GM19238 (cell line): ENCODE measurements around the gene RAP1GAP2.
"Not testable (repeated sequence)": the region's sequence is repeated elsewhere in the genome, so short reads cannot be mapped to it uniquely, and the experiment has no call there.

ENCODE experiments used
- DNase-seq: peaks from one replicate; pipeline ENCODE4 v3.0.0; 2011; ENCODE audit warnings: low spot score; ENCODE audit not compliant: insufficient read length

RAP1GAP2 gene

GRCh38 chr17:2883544-2884213 lies 87.4 kb downstream of the RAP1GAP2 start:
- no peak for DNase-seq

GRCh38 chr17:2885733-2886132 lies 89.5 kb downstream of the RAP1GAP2 start:
- no peak for DNase-seq

DNA sequence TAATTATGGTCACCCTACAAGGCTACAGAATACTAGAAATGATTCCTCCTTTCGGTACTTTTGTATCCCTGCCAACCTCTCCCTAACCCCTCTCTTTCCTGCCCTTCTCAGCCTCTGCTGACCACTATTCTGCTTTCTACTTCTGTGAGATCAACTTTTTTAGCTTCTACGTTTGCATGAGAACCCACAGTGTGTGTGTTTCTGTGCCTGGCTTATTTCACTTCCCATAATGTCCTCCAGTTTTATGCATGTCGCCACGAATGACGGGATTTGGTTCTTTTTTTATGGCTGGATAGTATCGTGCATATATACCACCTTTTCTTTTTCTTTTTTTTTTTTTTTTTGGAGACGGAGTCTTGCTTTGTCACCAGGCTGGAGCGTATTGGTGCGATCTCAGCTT lies 92.1 kb downstream of the RAP1GAP2 start:
- DNase-seq = no peak

DNA sequence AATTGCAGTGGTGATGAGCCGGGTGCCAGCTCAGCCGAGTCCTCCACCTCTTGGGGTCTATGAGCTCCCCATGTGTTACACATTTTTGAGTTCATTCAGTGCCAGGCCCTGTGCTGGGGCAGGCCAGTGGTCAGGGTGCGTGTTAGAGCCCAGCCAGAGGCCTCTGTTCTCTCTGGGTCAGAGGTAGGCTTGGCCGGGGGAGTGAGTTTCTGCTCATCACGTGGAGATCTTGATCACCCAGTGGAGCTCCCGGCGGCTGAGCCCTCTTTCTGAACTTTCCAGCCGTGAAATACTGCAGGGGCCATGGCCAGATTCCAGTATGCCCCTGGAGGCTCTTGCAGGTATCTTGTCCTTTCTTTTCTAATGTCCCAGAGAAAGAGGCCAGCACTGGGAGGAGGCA lies 93.0 kb downstream of the RAP1GAP2 start:
- no peak for DNase-seq

GRCh38 chr17:2890778-2891177 lies 94.5 kb downstream of the RAP1GAP2 start:
- not testable (repeated sequence) for DNase-seq

DNA sequence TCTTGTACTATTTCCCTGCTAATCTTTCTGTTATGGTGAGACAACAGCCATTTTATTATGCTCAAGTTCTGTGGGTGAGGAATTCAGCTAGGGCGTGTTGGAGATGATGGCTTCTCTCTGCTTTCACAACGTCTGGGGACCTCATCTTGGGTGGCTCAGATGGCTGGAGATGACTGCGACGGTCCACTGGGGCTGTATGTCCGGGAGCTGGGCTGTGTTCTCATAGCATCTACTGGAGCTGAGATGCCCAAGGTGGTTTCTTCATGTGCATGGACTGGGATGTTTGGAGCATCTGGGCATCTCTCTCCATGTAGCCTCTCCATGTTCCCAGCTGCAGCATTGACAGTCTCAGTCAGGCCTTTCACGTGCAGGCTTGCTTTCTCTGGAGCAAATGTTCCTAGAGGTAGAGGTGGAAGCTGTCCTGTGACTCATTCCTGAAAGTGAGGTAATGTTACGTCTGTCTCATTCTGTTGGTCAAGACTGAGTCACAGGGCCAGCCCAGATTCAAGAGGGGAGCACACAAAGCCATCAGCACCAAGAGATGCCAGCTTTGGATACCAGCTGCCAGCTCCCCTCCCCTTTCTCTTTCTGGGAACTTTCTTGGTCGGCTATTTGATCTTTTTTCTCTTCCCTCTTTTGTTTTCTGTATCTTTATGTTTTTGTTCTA lies 96.2 kb downstream of the RAP1GAP2 start:
- DNase-seq = no peak

DNA sequence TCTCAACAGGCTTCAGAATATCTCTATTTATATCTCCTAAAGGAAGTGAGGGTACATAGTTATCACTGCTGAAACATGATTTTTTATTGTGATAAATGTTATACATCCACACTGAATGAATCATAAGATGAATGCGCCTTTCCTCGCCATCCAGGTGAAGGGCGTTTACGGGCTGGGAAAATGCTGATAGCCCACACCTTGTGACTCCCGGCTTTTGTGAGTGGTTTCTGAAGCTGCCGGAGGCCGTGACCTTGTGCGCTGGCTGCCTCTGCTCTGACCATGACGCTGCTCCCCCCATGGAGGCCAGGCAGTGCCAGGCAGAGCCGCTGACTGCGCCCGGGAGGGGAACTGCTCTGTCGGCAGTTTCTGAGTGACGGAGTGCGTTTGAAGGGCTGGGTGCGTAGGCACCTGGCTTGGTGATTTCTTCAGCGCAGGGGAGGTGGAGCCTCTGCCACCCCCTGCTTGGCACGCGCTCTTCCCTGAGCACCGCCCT lies 97.2 kb downstream of the RAP1GAP2 start:
- no peak for DNase-seq

DNA sequence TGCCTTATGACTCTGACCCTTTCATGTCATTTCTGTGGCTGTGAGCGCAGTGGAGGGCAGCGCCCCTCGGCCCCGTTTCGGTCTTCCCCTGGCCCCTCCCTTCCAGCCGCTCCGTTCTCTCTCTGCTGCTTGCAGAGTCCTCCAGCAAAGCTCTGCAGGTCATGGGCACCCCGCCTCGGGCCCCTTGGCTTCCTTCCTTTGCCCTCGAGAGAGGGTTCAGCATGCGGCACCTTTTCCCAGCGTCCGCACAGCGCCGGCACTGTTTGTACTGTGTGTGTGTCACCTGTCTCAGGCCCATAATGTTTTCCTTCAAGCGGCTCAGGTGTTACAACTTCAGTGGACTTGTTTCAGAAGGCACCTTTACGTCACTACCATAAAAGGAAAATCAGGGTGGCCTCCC lies 98.5 kb downstream of the RAP1GAP2 start:
- no peak for DNase-seq

DNA sequence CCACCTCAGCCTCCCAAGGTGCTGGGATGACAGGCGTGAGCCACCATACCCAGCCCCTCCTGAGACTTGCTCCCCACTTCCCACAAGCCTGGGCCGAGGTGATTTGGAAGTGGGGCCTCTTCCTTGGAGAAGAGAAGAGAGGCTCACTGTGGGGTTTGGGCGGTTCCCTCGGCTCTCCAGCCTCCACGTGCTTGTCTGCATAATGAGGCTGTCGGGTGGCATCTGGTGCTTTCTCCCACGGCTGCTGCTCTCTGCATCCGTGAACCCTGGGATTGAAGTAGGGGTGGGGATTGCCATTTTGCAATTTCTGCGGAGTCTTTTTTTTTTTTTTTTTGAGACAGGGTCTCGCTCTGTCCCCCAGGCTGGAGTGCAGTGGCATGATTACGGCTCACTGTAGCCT lies 101.4 kb downstream of the RAP1GAP2 start:
- no peak for DNase-seq

DNA sequence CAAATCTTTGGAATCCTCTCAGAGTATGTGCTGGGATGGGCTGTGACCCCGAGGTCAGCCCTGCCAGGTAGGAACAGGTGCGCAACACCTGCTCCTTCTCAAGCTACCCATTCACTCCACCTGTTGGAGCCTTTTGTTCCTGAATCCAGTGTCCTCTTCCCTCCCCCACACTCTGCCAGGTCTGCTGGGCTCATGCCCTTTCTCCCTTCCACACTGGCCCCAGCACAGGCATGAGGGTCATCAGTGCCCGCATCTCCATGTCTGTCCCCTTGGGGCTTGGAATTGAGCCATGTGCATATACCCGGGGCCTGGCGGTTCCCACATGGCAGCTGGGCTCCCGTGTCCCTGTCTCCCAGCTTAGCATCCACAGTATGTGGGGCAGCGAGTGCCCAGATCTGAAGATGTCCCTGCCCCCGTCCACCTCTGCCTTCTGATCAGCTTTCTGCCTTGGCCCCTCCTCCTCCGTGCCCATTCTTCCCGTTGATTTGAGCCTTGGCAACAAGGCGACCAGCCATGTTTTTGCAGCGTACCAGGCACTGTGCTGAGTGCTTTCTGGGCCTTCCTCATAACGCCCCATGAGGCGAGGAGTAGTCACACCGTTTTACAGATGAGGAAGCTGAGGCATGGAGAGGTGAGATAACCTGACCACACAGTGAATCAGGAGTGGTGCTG lies 102.2 kb downstream of the RAP1GAP2 start:
- DNase-seq = no peak

DNA sequence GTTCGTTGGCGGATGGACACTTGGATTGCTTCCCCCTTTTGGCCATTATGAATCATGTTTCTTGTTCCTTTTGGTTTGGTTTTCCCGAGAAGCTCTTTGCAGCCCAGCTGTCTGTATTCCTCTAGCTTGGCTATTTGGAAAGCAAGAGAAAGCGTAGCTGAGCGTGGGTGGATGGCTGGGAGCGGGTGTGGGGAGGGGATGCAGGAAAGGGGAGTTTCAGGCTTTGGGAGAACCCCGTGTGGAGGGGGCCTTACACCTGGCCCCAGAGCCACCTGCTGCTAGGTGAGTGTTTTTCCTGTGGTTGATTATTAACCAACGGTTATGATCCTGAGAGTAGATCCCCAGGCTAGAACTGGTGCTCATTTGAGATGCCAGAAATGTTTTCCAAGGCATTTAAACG lies 103.7 kb downstream of the RAP1GAP2 start:
- no peak for DNase-seq

- no peak for DNase-seq
Measured at GRCh38 chr17:2900842-2901241, 104.6 kb downstream of the RAP1GAP2 start.

- no peak for DNase-seq
Measured at GRCh38 chr17:2901582-2901981, 105.3 kb downstream of the RAP1GAP2 start.

DNA sequence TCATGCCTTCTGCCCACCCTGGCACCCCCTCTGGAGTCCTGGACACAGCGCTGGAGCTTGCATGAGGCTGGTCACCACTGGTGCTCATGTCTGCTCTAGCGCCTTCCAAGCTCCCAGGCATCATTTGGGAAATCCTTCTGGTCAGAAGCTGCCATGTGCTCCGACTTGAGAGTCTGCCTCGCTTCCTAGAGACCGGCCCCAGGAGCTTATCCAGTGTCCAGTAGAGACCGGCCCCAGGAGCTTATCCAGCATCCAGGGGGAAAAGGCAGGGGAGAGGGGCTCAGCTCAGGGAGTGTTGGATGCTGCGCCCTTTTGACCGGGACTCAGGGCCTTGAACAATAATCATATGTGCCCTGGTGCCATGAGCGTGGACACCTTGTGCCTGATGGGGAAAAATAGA lies 106.3 kb downstream of the RAP1GAP2 start:
- no peak for DNase-seq

DNA sequence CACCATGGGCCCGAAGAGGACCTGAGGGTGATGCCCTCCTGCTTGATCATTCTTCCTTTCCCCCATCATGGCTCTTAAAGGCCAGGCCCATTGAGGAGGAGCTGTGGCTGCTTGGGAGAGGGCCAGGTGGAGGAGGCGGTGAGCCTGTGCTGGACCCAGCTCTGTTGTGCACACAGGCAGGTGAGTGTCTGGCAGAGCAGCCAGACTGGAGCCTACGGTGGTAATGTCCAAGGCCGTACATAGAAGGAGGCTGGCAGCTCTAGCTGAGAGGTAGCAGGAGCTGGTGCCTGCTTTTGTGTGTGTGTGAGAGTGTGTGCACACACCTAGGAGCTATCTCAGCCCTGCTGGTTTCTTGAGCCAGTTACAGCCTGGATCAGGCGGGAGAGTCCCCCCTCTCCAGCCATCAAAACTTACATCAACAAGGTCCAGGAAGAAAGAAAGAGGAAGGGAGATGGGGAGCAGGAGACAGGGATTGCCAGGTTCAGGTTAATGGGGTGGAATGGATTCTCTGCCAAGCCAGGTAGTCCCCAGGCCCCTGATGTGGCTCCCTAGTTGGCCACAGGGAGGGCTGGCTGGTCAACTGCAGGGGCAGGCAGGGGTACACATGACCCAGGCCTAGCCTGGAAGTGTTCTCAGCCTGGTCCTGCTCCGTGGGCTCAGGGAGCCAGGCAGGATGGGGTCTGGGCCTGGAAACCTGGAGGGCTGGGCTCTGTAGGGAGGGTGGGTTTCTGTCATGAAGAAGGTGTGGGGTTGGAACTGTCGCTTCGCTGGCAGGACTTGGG lies 107.1 kb downstream of the RAP1GAP2 start:
- no peak for DNase-seq

- DNase-seq = no peak
Measured at GRCh38 chr17:2904135-2904534, 107.9 kb downstream of the RAP1GAP2 start.

- DNase-seq = no peak
Measured at GRCh38 chr17:2905269-2905668, 109.0 kb downstream of the RAP1GAP2 start.

DNA sequence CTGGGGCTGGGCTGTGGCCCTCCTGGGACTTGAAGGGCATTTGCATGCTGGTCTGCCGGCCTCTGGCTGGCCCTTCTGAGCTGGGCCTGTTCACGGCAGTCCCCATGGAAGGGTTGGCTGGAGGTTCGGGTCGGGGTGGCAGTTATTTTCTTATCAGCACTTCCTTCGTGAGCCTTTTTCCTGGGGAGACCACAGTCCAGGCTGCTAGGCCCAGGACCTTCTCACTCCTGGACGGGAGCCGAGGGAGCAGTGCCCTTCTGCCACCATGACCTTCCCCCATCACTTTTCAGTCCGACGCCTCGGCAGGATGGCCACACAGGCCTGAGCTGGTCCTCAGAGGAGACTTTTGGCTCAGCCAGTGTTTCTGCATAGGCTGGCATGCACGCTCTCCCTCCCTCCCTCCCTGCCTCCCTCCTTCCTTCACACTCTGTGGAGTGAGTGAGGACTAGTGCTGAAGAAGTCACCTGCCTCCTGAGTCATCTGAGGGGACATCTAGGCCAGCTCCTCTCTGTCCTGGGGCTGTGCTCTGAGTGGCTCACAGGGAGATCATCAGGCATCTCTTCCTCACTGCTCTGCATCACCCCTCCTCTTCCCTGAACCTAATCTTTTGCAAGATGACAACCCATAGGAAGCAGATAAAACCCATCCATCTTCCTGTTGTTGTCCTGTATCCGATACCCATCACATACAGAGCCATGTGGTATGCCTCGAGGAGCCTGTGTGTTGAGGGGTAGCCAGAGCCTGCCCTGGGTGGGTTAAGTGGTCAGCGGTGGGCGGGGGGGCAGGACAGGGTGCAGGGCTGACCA lies 109.7 kb downstream of the RAP1GAP2 start:
- no peak for DNase-seq

GRCh38 chr17:2906901-2907300 lies 110.7 kb downstream of the RAP1GAP2 start:
- no peak for DNase-seq

DNA sequence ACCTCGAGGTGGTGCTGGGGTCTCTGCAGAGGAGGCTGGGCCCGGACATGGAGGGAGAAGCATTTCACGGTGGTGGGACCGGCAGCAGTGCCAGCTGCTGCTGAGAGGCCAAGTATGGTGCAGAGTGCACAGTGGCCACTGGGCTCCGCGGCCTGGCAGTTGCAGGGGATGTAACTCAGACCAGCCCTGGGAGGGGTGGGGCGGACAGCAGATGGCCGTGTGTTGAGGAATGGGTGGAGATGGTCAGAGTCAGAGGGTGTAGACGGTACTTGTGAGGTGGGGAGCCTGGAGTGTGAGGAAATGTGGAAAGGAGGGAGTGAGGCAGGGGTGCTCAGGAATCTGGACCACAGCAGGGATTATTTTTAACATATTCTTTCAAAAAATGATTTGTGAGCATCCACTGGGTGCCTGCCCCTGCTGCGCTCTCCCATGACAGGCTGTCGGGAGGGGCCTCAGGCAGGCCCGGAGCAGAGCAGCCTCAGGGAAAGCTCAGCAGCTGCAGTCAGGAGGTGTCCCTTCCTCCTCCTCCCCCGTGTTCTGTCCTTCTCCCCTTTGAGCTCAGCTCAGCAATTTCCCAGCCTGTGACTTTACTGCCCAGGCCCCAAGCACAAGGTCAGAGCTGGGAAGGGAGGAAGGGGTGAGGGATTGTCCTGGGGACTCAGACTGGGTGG lies 113.1 kb downstream of the RAP1GAP2 start:
- DNase-seq = no peak
